NB4 (cell line): ENCODE measurements around the gene ZNF418.
A peak's percentile ranks its signal among the peaks of the same experiment; 100 is the strongest.

Experiments
- DNase-seq: peaks from one replicate; pipeline ENCODE4 v3.0.0; 2010; ENCODE audit warnings: low read depth
- H3K4me3 ChIP-seq: one replicate; pipeline ENCODE4 v1.5.1; 2011; ENCODE audit warnings: mild to moderate bottlenecking, low read depth, low read length, moderate library complexity
- CTCF ChIP-seq: IDR thresholded peaks from one replicate; pipeline ENCODE4 v1.5.1; 2012; ENCODE audit warnings: low read depth, low read length
- MAX ChIP-seq: IDR thresholded peaks from 2 replicates; pipeline ENCODE4 v1.6.1; 2011; ENCODE audit warnings: low read depth, low read length
- MYC ChIP-seq: IDR thresholded peaks from 2 replicates; pipeline ENCODE4 v1.6.1; 2011; ENCODE audit warnings: low read depth, low read length
- POLR2A ChIP-seq: IDR thresholded peaks from 2 replicates; pipeline ENCODE4 v1.6.1; 2011; ENCODE audit warnings: mild to moderate bottlenecking; ENCODE audit not compliant: insufficient read length; ENCODE audit errors: extremely low read depth

The ZNF418 gene

GRCh38 chr19:57941593-57941992 lies 6.4 kb upstream of the ZNF418 start:
- no peak for DNase-seq
- no peak overlapping the region for H3K4me3 ChIP-seq
- TF ChIP-seq MYC (no peak), POLR2A (no peak), MAX (no peak), CTCF (no peak)

GRCh38 chr19:57935731-57936130 lies 529 bp upstream of the ZNF418 start:
- TF ChIP-seq MYC (no peak), CTCF (no peak), MAX (no peak), POLR2A (no peak)
- no peak overlapping the region for H3K4me3 ChIP-seq
- DNase-seq = no peak

DNA sequence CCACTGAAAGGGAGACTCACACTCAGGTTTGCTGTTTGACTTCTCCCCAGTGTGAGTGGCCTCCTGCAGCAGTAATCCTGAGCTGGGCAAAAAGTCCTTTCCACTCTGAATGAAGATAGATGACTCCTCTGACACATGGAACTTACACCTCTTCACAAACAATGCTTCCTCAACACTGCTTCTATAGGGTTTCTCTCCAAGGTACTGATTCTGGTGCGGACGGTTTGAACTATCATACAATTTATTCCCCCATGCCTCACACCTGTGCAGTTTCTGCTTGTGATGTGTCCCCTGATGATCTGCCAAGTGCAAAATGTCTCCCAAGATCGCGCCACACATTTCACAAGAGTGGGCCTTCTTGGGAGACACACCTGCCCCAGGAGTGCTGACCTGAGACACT lies 7.6 kb downstream of the ZNF418 start:
- DNase-seq = no peak
- TF ChIP-seq MAX = no peak
- TF ChIP-seq CTCF = no peak
- TF ChIP-seq MYC = no peak
- no peak for TF ChIP-seq POLR2A
- H3K4me3 ChIP-seq = no peak overlapping the region

GRCh38 chr19:57916168-57916995 lies 18.8 kb downstream of the ZNF418 start, which contains the start of gene ZNF417:
ZNF417 (minus strand) TSS chr19:57916592; CDS start chr19:57916411, 181 bp downstream.
- peak within 1 kb of the TSS; percentile 85 for H3K4me3 ChIP-seq
- DNase-seq = peak; percentile 90
- TF ChIP-seq POLR2A (peak; percentile 32), MAX (peak; percentile 35; the same call in 1 of the 2 replicates), CTCF (peak; percentile 10)

- TF ChIP-seq POLR2A (no peak), MYC (no peak), CTCF (no peak), MAX (no peak)
- H3K4me3 ChIP-seq = no peak overlapping the region
- DNase-seq = no peak
Measured at GRCh38 chr19:57914531-57914930, 20.7 kb downstream of the ZNF418 start.
